Stimulated activated CD8-positive, alpha-beta memory T cell treated with anti-CD3 and anti-CD28 coated beads, Interleukin-4, amount 100 ng/mL, for 24 hours (primary cell): Measurements from ENCODE around the gene IMPDH1.

Experiments
- DNase-seq: peaks from one replicate; pipeline ENCODE4 v3.0.0-alpha.2; 2020; ENCODE audit warnings: low read depth

The IMPDH1 gene

DNA sequence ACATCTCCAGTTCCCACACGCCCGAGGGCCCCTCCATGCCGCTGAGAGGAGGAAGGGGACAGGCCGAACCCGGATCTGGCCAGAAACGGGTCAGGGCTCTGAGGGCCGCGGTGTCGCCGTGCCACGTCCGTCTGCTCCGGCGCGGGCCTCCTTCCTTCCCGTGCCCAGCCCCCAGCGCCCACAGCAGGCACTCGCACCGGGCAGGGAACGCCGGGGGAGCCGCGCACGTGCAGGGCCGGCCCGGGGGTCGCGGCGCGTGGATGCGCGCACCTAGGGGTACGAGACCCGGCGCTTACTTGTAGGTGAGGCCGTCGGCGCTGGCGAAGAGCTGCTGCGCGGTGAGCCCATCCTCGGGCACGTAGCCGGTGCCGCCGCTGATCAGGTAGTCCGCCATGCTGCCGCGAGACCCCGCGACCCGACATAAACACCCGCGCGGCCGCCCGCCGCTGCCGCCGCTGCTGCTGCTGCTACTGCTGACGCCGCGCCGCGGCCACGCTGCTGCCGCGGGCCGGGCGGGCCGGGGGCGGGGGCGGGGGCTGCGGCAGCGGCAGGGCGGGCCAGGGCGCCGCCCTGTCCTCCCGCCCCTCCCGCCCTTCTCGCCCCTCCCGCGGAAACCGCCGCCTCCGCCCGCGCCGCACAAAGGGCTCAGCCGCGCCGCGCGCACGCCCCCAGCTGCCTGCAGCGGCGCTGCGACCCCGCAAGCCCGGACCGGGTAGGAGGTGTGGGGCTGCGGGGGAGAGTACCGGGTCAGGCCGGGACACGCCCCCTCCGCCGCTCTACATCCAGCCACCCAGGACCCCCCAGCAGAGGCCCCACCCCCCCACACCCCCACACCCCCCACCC is 4.1 kb downstream of the IMPDH1 start:
- DNase-seq, result peak; percentile 51

DNA sequence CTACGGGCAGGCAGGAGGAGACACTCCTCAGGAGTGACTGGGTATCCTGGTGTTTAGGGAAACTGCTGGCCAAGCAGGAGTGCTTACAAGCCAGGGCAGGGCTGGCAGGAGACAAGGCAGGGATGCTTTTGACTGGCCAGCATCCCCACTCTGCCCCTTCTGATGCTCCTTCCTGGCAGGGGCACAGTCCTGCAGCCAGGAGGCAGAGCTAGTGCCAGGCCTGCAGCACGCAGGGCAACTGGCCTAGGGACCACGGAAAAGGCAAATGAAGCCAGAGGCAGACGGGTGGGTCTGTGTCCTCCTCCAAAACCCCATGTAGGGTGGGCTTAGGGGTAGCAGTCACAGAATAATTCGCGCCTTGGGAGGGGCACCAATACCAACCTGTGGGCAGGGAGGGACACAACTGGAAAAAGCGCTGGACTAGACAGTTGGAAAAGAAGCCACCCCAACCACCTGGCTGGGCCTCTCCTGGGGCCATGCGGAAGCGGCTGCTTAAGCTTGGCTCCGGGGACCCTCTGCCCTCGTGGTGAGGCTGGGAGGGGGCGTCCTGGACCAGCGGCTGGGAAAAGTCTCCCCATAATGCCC is 4.8 kb downstream of the IMPDH1 start:
- DNase-seq, result no peak

DNA sequence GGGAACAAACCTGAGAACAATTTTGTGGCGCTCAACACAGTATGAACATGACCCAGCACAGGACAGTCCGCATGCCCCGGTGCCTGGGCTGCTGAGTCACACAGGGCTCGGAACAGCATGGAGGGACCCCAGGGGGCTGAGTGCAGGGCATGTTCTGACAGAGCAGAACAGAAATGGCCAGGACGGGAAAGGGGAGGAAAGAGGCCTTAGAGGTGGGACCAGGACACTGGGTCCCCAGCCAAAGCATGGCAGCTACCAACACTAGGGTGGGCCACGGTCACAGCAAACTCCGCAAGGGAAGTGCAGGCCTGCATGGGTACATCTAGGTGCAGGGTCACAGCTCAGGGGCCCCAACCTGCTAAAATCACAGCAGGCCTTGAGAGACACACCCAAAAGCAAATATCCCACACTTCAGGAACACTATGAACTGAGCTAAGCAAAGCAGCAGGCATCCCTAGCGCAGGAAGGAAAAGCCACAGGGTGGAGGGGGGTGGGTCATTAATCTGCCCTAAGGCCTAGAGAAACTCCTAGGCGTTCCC is 5.6 kb downstream of the IMPDH1 start:
- DNase-seq, result no peak

DNA sequence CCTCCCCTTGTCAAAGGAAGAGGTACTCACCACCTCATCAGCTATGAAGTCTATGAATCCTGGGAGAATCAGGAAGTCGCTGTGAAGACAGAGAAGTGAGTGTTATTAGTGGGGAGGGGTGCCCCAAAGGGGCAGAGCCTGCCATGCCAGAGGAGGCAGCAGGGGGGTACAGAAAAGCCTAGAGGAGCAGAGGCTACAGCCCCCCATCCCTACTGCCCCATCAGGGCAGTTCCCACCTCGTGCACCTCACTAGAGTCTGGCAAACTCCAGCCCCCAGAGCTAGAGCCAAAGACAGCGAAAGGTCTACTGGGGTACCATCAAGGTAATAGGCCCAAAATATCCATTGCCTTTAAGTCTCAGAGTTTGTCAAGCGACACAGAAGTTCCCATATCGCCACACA is 6.1 kb downstream of the IMPDH1 start:
- no peak for DNase-seq

DNA sequence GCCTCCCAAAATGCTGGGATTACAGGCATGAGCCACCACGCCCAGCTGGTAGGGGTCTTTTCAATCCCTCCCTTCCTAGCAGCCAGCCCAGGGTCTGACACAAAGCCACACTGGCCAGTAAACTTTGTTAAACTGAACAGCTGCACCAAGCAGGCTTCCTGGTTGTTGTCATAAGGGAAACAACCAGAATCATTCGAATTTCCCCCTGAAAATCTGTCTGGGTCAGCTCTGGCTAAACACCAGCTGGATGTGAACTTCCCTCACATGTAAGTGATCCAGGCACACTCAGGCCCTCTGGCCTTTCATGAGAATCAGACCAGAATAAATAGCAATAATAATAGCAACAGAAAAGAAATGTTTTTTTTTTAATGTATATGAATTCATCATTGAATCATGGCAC is 7.4 kb downstream of the IMPDH1 start:
- DNase-seq, result no peak

DNA sequence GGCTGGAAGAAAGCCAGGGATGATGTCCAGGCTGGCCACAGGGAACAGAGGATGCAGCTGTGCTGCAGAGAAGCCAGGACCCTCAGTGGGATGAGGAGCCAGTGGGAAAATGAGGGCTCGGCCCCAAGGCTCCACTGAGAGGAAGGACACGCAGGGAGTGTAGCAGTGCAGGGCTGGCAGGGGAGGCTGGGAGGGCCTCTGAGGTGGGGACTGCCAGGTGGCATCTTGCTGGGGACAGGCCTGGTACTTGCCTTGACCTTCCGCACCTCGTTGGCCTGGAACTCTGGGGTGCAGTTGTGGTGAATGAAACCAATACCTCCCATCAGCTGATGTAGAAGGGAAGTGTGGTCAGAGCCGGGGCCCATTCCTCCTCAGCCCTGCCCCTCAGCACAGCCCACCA is 9.2 kb downstream of the IMPDH1 start:
- no peak for DNase-seq

DNA sequence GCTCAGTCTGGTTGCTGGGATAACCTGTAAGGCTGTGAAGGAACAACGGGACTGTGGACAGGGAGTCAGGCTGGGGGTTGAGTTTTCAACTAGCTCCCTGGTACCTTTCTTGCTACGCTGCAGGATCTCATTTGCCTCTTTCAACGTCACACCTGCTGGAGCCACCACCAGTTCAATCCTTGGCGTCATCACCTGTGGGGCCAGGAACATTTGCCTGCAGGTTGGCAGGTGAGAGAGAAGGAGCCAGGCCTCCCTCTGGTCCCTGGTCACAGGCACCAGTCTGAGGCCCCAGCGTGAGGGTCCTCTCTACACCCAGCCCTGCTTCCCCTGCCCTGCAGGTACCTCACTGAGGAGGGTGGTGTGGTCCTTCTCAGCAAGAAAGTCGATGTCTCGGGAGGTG is 9.8 kb downstream of the IMPDH1 start:
- no peak for DNase-seq

DNA sequence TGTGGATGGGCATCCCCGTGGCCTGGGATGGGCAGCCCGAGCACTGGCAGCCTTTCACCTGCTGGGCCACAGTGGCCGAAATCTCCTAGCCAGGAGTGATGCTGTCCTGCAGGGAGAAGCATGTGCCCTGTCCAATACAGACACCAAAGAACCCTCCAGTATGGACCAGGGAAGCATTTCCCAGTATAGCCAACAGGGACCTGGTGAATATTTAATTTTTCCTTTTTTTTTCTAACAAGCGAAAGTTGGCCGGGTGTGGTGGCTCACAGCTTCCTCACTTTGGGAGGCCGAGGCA is 11.0 kb downstream of the IMPDH1 start:
- DNase-seq, result no peak

DNA sequence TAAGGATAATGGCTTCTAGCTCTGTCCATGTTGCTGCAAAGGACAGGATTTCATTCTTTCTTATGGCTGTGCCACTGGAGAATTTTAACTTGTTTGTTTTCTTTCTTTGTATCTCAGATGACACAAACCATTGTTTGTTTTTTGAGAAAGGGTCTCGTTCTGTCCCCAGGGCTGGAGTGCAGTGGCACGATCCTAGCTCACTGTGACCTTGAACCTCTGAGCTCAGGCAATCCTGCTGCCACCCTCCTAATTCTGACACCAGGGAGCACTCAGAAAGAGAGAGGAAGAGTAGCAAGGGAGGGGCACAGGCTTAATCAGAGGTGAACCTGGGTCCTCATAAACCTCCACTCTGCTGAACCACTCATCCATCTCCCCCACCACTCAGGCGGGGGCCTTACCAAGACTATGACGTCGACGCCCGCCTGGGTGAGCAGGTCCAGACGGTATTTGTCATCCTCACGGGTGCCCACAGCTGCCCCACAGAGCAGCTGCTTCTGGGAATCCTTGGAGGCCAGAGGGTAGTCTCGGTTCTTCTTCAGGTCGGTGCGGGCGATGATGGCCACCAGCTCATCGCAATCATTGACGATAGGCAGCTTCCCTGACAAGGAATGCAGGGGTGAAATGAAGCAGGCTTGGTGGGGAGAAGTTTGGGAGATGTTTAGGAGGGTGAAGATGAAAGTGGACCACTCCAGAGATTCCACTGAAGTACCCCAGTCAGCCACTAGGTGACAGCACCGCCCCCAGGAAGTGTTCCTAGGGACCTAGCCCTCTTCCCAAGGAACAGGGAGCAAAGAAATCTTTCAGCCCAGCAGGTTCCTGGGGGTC is 11.6 kb downstream of the IMPDH1 start:
- DNase-seq, result no peak

DNA sequence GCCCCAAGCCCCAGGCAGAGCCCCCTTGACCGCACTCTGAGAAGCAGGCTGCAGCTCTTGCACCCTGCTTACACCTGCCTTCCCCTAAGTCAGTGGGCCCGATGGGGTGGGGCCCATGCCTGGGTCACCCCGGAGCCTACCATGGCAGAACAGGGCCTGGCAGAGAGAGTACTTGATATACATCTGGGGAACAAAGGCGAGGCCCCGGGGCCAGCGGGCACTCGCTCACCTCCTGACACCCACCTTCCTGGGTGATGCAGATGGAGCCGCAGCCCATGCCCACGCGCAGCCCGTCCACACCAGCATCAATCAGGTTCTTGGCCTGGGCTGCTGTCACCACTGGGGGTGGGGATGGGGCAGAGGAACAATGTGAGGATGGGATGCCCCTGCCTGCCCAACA is 13.4 kb downstream of the IMPDH1 start:
- no peak for DNase-seq

DNA sequence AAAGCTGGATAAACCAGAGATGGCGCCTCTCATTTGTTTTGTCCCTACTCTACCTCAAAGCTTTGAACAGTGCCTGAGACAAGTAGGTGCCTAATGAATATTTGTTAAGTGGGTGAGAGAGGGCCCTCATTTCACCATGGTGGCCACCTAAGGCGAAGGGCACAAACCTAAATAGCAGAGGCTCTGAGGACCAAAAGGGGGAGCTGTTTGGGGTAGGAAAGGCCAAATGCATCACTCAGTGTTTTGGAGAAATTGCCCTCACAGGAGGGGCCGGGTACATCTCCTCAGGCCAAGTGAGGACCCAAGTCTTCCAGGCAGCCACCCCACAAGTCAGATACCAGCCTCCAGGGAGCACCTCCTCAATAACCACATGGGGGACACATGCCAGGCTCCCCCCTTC is 14.0 kb downstream of the IMPDH1 start:
- no peak for DNase-seq

DNA sequence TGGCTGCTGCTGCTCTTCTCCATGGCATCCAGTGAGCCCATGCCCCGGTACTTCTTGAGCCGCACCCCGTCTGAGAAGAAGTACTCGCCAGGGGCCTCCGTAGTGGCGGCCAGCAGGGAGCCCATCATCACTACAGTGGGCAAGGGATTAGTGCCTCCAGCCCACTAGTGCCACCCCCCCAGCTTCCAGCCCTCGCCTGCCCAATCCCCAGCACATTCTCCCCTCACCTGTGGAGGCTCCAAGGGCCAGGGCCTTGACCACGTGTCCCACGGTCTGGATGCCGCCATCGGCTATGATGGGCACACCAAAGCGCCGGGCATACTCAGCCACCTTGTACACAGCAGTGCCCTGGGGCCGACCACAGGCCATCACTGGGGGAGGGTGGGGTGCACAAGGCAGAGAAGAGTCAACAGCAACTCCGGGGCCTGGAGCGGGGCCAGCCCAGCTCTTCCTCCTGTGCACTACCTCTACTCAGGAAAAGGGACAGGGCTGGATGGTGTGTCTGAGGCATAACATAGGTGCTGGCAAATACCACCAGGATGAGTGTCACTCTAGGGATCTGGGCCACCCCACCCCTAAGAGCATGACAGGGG is 14.8 kb downstream of the IMPDH1 start:
- DNase-seq, result no peak

DNA sequence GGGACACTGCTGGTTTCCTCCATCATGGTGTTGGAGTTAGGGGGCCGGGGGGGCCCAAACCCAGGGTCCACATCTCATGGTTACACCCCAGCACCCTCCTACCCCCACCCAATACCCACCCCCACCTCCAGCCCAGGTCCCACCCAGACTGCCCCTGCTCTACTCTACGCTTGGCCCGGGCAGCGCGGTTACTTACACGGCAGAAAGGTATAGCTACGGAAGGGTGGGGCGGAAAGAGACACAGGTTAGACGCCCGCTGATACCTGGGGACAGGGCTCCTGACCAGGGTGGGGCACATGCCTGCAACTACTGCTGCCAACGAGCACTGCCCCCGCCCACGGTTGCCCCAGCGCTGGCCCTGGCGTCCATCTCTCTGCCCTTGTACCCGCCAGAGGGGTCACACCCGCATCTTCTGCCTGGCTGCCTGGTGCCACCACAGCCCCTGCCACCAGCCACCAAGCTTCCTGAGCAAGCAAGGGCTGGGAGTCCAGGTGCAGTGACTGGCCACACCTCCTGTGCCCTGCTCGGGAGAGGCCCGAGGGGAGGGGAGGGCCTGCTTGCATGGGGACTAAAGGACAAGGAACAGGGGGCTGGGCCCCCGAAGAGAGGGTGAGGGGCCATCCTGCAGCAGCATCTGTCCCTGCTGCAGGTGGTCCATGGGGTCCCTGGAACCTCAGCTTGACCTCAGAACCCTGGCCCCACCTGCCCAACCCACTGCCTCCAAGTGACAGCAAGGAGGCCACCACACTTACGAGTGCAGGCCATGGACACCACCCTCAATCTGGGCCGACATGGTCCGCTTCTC is 16.1 kb downstream of the IMPDH1 start:
- no peak for DNase-seq

DNA sequence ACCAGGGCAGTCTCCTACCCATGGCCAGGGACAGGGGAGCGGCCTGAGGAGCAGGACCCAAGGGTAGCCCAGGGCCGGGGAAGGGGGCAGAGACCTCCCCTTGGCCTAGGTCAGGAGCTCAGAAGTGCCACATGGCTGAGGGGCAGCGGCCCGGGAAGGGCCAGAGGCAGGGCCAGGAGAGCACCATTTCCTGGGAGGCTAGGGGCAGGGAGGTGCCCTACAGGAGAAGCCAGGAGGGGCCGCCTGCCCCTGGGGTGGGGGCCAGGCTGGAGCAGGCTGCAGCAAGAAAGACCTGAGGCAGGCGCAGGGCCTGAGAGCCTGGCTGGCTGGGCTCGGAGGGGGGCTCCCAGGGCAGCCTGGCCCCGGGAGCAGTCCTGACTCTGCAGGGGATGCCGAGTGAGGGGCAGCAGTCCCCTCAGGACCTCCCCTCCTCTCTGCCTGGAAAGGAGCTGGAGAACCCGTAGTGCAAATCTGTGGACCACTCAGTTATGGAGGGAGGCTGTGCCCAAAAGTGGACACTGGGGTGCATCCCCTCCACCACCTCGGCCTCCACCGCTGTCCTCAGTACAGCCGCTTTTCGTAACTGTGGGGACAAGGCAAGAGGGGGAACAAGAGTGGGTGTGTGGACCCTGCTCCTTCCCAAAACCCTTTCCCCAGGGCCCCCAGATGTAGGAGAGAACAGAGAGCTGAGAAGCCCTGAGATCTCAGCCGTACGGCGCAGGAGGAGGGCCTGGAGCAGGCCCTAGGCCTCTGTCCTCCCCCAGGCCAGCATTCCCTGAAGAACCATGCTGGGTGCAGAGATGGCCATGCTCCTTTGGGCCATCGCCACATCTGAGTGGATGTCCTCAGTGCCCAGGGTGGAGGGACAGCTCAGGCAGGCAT is 17.1 kb downstream of the IMPDH1 start:
- DNase-seq, result no peak

DNA sequence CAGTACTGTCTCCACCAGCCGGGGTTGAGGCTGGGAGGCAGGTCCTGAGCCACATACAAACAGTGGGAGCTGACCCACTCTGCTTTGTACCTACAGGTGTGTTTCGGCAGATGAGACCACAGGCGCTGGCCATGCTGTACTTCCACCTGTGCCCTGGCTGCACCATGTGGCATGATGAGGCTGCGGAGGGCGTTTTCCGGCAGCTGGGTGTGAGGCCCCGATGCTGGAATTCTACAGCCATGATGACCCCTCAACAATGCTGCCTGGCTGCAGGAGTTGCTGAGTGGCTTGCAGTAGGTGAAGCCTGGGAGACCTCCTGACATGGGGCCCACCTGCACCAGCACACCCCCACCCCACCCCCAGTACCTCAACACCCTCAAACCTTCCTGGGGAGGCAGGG is 18.0 kb downstream of the IMPDH1 start:
- no peak for DNase-seq

DNA sequence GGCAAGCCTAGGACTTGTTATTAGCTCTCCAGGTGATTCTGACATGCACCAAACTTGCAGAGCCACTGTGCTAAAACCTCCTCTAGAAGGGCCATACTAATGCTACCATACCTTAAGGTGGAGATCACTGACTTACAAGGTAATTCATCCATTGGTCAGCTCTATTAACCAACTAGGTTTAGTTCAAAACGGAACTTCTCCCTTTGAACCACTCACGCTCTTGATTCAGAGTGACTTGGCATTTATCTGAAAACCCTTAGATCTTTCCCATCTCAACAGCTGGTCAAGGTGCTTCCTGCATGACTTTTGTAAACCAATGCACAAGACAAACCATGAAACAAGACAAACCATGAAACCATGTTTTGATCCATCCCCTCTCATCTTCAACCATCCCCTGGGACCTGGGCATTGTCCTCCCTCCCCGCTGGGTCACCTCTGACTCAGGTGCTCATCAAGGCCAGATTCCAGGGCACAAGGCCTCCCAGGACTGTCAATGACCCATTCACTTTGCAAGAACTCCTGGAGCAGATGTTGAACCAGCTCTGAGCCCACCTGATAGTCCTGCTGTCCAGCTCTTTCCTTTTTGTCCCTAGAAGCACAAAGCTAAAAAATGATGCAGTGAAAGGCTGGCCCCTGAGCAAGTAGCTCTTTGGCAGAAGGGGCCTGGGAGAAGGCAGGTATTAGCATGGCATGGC is 18.8 kb downstream of the IMPDH1 start:
- no peak for DNase-seq

DNA sequence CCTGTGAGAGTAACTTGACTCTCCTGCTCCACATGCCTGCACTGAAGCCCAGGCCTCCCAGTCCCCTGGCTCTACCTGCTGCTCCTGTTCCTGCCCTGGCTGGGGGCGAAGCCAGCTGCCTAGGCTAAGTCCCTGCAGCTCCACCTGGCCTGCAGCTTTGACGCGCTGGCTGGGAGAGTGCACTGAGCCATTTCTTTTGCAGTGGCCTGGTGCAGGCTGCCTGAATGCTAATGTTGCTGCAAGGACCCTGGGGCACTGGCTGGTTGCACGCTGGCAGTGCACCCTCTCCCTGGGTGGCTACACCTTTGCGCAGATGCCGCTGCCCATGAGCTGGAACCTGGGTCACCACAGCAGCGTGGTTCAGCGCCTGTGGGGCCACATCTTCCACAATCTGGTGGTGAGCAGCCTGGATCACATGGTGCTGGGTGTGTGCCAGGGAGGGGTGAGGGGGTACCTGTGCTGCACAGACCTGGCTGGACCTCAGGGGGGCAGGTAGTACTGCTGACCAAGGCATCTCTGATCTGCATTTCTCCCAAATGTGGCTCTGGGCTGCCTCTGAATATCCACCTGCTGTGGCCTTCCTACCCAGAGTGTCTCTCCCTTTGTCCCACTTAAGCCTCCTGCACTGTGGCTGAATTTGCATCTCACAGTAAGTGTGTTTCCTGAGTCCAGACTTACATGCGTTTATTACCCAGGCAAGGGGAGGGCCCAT is 20.0 kb downstream of the IMPDH1 start:
- DNase-seq, result no peak

DNA sequence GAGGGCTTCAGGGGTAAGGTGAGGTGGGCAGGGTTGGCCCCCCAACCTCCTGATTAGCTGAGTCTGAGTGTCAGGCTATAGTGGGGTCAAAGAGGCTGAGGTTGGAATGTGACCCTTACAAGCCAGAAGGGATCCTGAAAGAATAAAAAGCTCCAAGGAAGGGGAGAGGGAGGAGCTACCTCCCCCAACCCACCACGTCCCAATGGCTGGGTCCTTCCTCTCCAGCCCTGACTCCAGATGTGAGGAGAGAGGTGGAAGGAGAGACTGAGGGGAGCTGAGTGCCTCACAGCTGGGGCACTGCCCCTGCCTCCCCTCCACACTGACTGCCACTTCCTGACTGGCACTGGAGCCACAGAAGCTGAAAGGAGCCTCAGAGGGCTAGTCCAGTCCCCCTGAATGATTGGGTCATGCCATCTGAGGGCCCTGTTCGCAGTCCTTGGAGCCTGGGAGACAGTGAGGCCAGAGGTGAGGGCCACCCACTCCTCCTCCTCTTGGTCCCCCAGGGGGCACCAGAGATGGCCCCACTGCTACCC is 20.6 kb downstream of the IMPDH1 start:
- no peak for DNase-seq

DNA sequence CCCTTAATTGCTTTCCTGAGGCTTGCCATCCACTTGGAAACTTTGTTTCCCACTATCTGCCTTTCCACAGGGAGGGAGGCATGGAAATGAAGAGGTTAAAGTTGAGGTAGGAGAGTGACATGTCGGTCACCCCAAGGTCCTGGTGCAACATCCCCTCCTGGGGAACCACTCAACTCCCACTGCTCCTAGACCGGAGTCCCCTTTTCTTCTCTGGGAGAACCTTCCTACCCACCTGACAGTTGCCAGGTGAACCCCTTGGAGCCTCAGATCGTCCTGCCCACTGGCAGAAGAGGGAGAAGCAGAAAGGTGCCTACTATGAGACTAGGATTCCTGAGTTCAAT is 21.7 kb downstream of the IMPDH1 start:
- DNase-seq, result no peak
